ENCODE results near the gene UBE2C. TPM values are rescaled to one million over a fixed set of nuclear protein-coding genes. Genes with fewer than 3 reads are reported as not detected.
A peak's percentile ranks its signal among the peaks of the same experiment; 100 is the strongest.
"Not testable (repeated sequence)": the region's sequence is repeated elsewhere in the genome, so short reads cannot be mapped to it uniquely, and the experiment has no call there.

Gene UBE2C
- total and polyA plus RNA-seq, 12 donors: 0.79 to 43.3 (median 2.7) TPM

- Histone ChIP-seq H3K4me3 (no peak overlapping the region), H3K9me3 (replicated peaks in 1 of 3) (no peaks in the 10 kb centered on the region), H3K27ac (no peak overlapping the region), H3K4me1 (replicated peaks in 1 of 2) (peaks cover 9% of the 10 kb centered on the region in 2 donors), H3K27me3 (no peaks in the 10 kb centered on the region), H3K36me3 (replicated peaks in 1 of 2) (no peaks in the 10 kb centered on the region)
- DNase-seq: no peak
- 51 to 64% (median 54%) methylated on average over 3 of the region's 3 CpGs for WGBS, 4 donors
- intact Hi-C loops (cut with DNase I): no loop called here
- TF ChIP-seq POLR2A (IDR thresholded peaks at IDR 0.05) (no peak), CTCF (IDR thresholded peaks at IDR 0.05) (no peak)
These were observed 24.1 kb upstream of the UBE2C start for GRCh38 chr20:45788351-45788750.

- peak overlapping the region; percentile 43 to 88 (median 87) for H3K27ac ChIP-seq
- intact Hi-C loops (cut with DNase I): no loop called here
- 20 to 30% (median 24%) methylated on average over 12 to 19 of the region's 19 CpGs for WGBS, 4 donors
These were observed 19.9 kb upstream of the UBE2C start for GRCh38 chr20:45792317-45793118.

GRCh38 chr20:45796337-45797065 is 15.9 kb upstream of the UBE2C start:
- 88 to 96% (median 93%) methylated on average over 11 of the region's 11 CpGs for WGBS, 4 donors
- Histone ChIP-seq H3K9me3 (replicated peaks in 1 of 3) (no peaks in the 10 kb centered on the region), H3K27ac (no peak overlapping the region), H3K36me3 (replicated peaks in 1 of 2) (peaks cover 0 to 42% of the 10 kb centered on the region in 2 donors), H3K4me1 (replicated peaks in 1 of 2) (peaks cover 9% of the 10 kb centered on the region in 2 donors), H3K4me3 (no peak overlapping the region), H3K27me3 (no peaks in the 10 kb centered on the region)
- intact Hi-C loops (cut with DNase I): no loop called here
- no peak for DNase-seq
- TF ChIP-seq CTCF (IDR thresholded peaks at IDR 0.05) (no peak), POLR2A (IDR thresholded peaks at IDR 0.05) (no peak)

More at GRCh38 chr20:45792317-45793118, 19.9 kb upstream of the UBE2C start:
- H3K27me3 ChIP-seq: no peaks in the 10 kb centered on the region
- peaks cover 9% of the 10 kb centered on the region in 2 donors for H3K4me1 ChIP-seq (replicated peaks in 1 of 2)
- DNase-seq: peak in 4 of 7 donors; percentile 16 to 63 (median 38)
- TF ChIP-seq CTCF (IDR thresholded peaks at IDR 0.05) (no peak), POLR2A (IDR thresholded peaks at IDR 0.05) (no peak)
- no peaks in the 10 kb centered on the region for H3K9me3 ChIP-seq (replicated peaks in 1 of 3)
- H3K36me3 ChIP-seq (replicated peaks in 1 of 2): peaks cover 0 to 34% of the 10 kb centered on the region in 2 donors
- peak overlapping the region; percentile 64 to 90 (median 76) for H3K4me3 ChIP-seq

GRCh38 chr20:45797510-45797909 is 14.9 kb upstream of the UBE2C start:
- DNase-seq; H3K27ac ChIP-seq; H3K4me3 ChIP-seq; intact Hi-C loops (cut with DNase I); H3K4me1 ChIP-seq (replicated peaks in 1 of 2); H3K9me3 ChIP-seq (replicated peaks in 1 of 3); H3K27me3 ChIP-seq: not testable (repeated sequence)
- no CpG with 5 or more reads among the region's 1 CpG for WGBS, 4 donors
- H3K36me3 ChIP-seq (replicated peaks in 1 of 2): peaks cover 0 to 52% of the 10 kb centered on the region in 2 donors

GRCh38 chr20:45797955-45798354 is 14.5 kb upstream of the UBE2C start:
- H3K27ac ChIP-seq; H3K4me3 ChIP-seq; H3K9me3 ChIP-seq (replicated peaks in 1 of 3); H3K27me3 ChIP-seq; H3K4me1 ChIP-seq (replicated peaks in 1 of 2); DNase-seq; intact Hi-C loops (cut with DNase I): not testable (repeated sequence)
- peaks cover 0 to 57% of the 10 kb centered on the region in 2 donors for H3K36me3 ChIP-seq (replicated peaks in 1 of 2)
- 75 to 97% (median 83%) methylated on average over 3 of the region's 3 CpGs for WGBS, 4 donors
